ENCODE data around the gene DCAF17. TPM values are rescaled to one million over a fixed set of nuclear protein-coding genes. Genes with fewer than 3 reads are reported as not detected.

DCAF17 gene, protein sequence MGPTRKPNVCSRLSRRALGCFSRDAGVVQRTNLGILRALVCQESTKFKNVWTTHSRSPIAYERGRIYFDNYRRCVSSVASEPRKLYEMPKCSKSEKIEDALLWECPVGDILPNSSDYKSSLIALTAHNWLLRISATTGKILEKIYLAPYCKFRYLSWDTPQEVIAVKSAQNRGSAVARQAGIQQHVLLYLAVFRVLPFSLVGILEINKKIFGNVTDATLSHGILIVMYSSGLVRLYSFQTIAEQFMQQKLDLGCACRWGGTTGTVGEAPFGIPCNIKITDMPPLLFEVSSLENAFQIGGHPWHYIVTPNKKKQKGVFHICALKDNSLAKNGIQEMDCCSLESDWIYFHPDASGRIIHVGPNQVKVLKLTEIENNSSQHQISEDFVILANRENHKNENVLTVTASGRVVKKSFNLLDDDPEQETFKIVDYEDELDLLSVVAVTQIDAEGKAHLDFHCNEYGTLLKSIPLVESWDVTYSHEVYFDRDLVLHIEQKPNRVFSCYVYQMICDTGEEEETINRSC
- 10 to 100 TPM; 14.2 to 21.4 (median 18.6) TPM for total RNA-seq

DNA sequence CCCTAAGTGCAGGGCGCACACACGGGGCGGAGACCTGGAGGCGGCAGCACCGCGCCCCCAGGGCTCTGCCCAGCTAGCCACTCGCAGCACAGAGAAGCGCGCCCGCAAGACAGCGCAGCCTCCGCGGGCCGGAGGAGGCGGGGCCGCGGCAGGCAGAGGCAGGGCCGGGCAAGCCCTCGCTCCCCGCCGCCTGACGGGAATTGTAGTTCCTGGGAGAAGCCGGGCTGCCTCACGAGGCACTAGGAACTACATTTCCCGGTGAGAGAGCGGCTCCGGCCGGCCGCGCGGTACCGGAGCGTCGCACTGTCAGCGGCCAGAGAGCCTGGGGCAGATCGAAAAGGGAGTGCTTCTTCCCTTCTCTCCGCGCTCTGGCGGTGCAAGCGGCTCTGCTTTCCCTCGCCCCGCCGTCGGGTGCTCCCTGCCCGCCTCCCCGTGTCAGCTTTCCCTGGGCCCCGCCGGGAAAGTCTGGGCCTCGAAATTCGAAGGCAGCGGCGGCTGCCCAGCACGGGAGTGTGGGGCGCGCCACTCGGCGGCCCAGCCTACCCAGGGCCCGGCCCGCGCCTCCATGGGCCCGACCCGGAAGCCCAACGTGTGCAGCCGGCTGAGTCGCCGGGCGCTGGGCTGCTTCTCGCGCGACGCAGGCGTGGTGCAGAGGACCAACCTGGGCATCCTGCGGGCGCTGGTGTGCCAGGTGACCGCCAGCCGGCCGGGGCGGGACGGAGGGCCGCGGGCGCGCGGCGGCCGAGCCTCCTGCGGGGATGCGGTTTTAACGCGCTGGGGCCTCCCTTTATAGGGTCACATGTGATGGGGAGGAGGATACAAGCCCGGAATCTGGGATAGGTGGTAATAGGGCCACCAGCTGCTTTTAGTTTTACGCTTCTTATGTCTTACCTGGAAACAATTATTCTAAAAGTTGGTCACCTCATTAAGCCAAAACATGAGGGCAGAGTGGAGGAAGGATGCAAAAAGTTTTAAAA is at the start of gene DCAF17:
Gene DCAF17 (plus strand): TSS at position 214 of the 977 bp plus-strand sequence. CDS start 352 bp downstream, at position 566.
- Histone ChIP-seq H3K4me3 (peak within 1 kb of the TSS; percentile 49 to 94), H3K27ac (peak within 1 kb of the TSS; percentile 75 to 99 (median 94)), H3K36me3 (peaks cover 0 to 31% of the 10 kb centered on the region in 2 donors), H3K27me3 (no peaks in the 10 kb centered on the region), H3K9me3 (no peaks in the 10 kb centered on the region), H3K4me1 (peaks cover 0 to 47% (median 6%) of the 10 kb centered on the region in 3 donors)
- ATAC-seq = peak; percentile 98
- WGBS, 2 donors (ENCODE audit: low coverage in 1 of 2) = 0 to 5% methylated on average over 2 to 5 of the region's 92 CpGs
- TF ChIP-seq EP300 (IDR thresholded peaks at IDR 0.05) = no peak
- TF ChIP-seq, protein P1, sequence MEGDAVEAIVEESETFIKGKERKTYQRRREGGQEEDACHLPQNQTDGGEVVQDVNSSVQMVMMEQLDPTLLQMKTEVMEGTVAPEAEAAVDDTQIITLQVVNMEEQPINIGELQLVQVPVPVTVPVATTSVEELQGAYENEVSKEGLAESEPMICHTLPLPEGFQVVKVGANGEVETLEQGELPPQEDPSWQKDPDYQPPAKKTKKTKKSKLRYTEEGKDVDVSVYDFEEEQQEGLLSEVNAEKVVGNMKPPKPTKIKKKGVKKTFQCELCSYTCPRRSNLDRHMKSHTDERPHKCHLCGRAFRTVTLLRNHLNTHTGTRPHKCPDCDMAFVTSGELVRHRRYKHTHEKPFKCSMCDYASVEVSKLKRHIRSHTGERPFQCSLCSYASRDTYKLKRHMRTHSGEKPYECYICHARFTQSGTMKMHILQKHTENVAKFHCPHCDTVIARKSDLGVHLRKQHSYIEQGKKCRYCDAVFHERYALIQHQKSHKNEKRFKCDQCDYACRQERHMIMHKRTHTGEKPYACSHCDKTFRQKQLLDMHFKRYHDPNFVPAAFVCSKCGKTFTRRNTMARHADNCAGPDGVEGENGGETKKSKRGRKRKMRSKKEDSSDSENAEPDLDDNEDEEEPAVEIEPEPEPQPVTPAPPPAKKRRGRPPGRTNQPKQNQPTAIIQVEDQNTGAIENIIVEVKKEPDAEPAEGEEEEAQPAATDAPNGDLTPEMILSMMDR (IDR thresholded peaks at IDR 0.05) = peak in 2 of 4 experiments; percentile 12 to 62
- TF ChIP-seq POLR2A (IDR thresholded peaks at IDR 0.05) = peak; percentile 56 to 66
- peak; percentile 80 for TF ChIP-seq POLR2AphosphoS5 (IDR thresholded peaks at IDR 0.05)

DNA sequence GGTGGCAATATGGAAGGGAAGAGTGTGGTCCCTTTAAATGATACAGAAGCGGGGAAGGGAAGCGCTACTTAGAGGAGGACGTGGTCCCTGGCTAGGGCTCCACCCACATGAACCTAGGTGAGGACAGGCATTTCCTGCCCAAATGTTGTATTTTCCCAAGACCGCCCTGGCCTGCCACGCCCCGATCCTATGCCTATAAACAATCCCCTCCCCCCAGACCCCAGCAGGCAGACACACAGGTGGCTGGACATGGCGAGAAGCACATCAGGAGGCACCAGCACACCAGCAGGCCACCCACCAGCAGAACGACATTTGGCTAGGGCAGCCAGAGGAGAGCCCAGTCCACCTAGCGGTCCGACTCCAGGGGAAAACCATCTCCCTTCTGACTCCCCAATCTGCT is 47.4 kb upstream of the DCAF17 start:
- Histone ChIP-seq H3K27me3 (no peaks in the 10 kb centered on the region), H3K36me3 (no peaks in the 10 kb centered on the region), H3K4me1 (no peaks in the 10 kb centered on the region), H3K9me3 (no peaks in the 10 kb centered on the region), H3K4me3 (no peak overlapping the region), H3K27ac (no peak overlapping the region)
- TF ChIP-seq POLR2A (IDR thresholded peaks at IDR 0.05) (no peak), POLR2AphosphoS5 (IDR thresholded peaks at IDR 0.05) (no peak), EP300 (IDR thresholded peaks at IDR 0.05) (no peak)
- TF ChIP-seq, protein P1 (IDR thresholded peaks at IDR 0.05) = no peak
- no peak for ATAC-seq
- 81 to 95% methylated on average over 4 to 10 of the region's 10 CpGs for WGBS, 2 donors (ENCODE audit: low coverage in 1 of 2)

DNA sequence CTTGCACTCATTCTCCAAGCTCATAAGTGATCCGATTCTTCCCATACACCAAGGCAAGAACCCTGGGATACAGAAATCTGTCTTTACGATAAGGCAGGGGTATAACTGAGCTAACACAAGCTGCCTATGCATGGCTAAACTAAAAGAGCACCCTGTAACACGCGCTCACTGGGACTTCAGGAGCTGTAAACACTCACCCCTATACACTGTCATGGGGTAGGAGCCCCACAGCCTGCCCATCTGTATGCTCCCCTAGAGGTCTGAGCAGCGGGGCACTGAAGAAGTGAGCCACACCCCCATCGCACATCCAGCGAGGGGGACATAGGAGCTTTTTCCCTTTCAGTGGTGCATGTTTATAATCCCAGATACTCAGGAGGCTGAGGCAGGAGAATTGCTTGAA is 47.0 kb upstream of the DCAF17 start:
- H3K4me1 ChIP-seq = no peaks in the 10 kb centered on the region
- no peak for TF ChIP-seq POLR2AphosphoS5 (IDR thresholded peaks at IDR 0.05)
- TF ChIP-seq POLR2A (IDR thresholded peaks at IDR 0.05) = no peak
- no peaks in the 10 kb centered on the region for H3K9me3 ChIP-seq
- no peaks in the 10 kb centered on the region for H3K27me3 ChIP-seq
- no peak for ATAC-seq
- 92 to 100% methylated on average over 1 to 2 of the region's 7 CpGs for WGBS, 2 donors (ENCODE audit: low coverage in 1 of 2)
- H3K27ac ChIP-seq = no peak overlapping the region
- H3K4me3 ChIP-seq = no peak overlapping the region
- no peaks in the 10 kb centered on the region for H3K36me3 ChIP-seq

DNA sequence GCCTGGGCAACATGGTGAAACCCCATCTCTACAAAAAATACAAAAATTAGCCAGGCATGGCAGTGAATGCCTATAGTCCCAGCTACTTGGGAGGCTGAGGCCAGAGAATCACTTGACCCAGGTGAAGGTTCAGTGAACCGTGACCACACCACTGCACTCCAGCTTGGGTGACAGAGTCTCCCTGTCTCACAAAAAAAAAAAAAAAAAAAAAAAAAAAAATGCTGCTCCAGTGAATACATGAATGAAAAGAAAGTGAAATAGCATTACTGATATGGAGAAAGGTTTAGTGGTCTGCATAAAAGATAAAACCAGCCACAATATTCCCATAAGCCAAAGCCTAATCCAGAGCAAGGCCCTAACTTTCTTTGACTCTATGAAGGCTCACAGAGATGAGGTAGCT is 44.7 kb upstream of the DCAF17 start:
- Histone ChIP-seq H3K9me3 (no peaks in the 10 kb centered on the region), H3K36me3 (no peaks in the 10 kb centered on the region), H3K4me1 (no peaks in the 10 kb centered on the region), H3K27ac (no peak overlapping the region), H3K27me3 (no peaks in the 10 kb centered on the region), H3K4me3 (no peak overlapping the region)
- ATAC-seq = no peak
- TF ChIP-seq POLR2AphosphoS5 (IDR thresholded peaks at IDR 0.05) = no peak
- TF ChIP-seq, protein P1 (IDR thresholded peaks at IDR 0.05) = no peak
- TF ChIP-seq EP300 (IDR thresholded peaks at IDR 0.05) = no peak
- 100% methylated on average over 1 of the region's 1 CpG; no CpG with 5 or more reads in 1 of the 2 donors for WGBS, 2 donors (ENCODE audit: low coverage in 1 of 2)

DNA sequence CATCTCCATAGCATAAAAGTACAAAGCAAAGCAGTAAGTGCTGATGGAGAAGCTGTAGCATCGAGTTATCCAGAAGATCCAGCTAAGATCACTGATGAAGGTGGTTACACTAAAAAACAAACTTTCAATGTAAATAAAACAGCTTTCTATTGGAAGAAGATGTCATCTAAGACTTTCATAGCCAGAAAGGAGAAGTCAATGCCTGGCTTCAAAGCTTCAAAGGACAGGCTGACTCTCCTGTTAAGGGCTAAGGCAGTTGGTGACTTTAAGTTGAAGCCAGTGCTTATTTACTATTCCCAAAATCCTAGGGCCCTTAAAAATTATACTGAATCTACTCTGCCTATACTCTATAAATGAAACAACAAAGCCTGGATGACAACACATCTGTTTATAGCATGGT is 44.2 kb upstream of the DCAF17 start:
- Histone ChIP-seq H3K36me3 (no peaks in the 10 kb centered on the region), H3K27me3 (no peaks in the 10 kb centered on the region), H3K27ac (no peak overlapping the region), H3K4me1 (no peaks in the 10 kb centered on the region), H3K4me3 (no peak overlapping the region), H3K9me3 (no peaks in the 10 kb centered on the region)
- no peak for ATAC-seq
- 100% methylated on average over 1 of the region's 1 CpG for WGBS, 2 donors (ENCODE audit: low coverage in 1 of 2)
- no peak for TF ChIP-seq EP300 (IDR thresholded peaks at IDR 0.05)
- no peak for TF ChIP-seq POLR2AphosphoS5 (IDR thresholded peaks at IDR 0.05)
- TF ChIP-seq POLR2A (IDR thresholded peaks at IDR 0.05) = no peak
- TF ChIP-seq, protein P1 (IDR thresholded peaks at IDR 0.05) = no peak

Measured in gastroesophageal sphincter (tissue), 4 donors.